Measurements from ENCODE around the gene STK17B.
"Not testable (repeated sequence)": the region's sequence is repeated elsewhere in the genome, so short reads cannot be mapped to it uniquely, and the experiment has no call there.

The STK17B gene

GRCh38 chr2:196105951-196106350 is 65.4 kb downstream of the STK17B start:
- DNase-seq: no peak

GRCh38 chr2:196104066-196104465 is 67.3 kb downstream of the STK17B start:
- DNase-seq: no peak

GRCh38 chr2:196103626-196104025 is 67.8 kb downstream of the STK17B start:
- no peak for DNase-seq

- peak; percentile 66 for DNase-seq
Observed at GRCh38 chr2:196101325-196101991, 69.9 kb downstream of the STK17B start.

- DNase-seq: no peak
Observed at GRCh38 chr2:196099916-196100315, 71.5 kb downstream of the STK17B start.

GRCh38 chr2:196097864-196098660 is 73.3 kb downstream of the STK17B start:
- DNase-seq: no peak

GRCh38 chr2:196096982-196097745 is 74.2 kb downstream of the STK17B start:
- no peak for DNase-seq

- no peak for DNase-seq
Observed at GRCh38 chr2:196096264-196096663, 75.1 kb downstream of the STK17B start.

- not testable (repeated sequence) for DNase-seq
Observed at GRCh38 chr2:196089448-196089847, 81.9 kb downstream of the STK17B start.

GRCh38 chr2:196088203-196088602 is 83.2 kb downstream of the STK17B start:
- DNase-seq: no peak

GRCh38 chr2:196086517-196087368 is 84.6 kb downstream of the STK17B start:
- DNase-seq: no peak

GRCh38 chr2:196083601-196084000 is 87.8 kb downstream of the STK17B start:
- no peak for DNase-seq

Measured in activated CD4-positive, alpha-beta T cell treated with anti-CD3 and anti-CD28 coated beads, Interleukin-2, amount 50 U/mL, for 16 hours (primary cell).